K562 (cell line): Measurements from ENCODE around the gene NCOA1. TPM values are rescaled to one million over a fixed set of nuclear protein-coding genes. Genes with fewer than 3 reads are reported as not detected.

Experiments used
- CREB1 ChIP-seq, 2 experiments: sonication (generic) in 1 of 2; formaldehyde crosslinking in 1 of 2; IDR thresholded peaks; 2 replicates each; pipeline versions ENCODE4 v1.6.1 to v1.8.0; 2012 to 2022; ENCODE audit warnings: inconsistent platforms in 1 of 2, mild to moderate bottlenecking in 1 of 2, missing genetic modification reagents in 1 of 2, moderate library complexity in 1 of 2
- ERF ChIP-seq: fragments of 450-650 bp; formaldehyde crosslinking; IDR thresholded peaks from 2 replicates; pipeline ENCODE4 v1.4.0; 2020; ENCODE audit warnings: mild to moderate bottlenecking, mixed read lengths
- ETV5 ChIP-seq: sonication (generic); formaldehyde crosslinking; IDR thresholded peaks from 2 replicates; pipeline ENCODE4 v1.4.0; 2020; ENCODE audit warnings: low read depth, mild to moderate bottlenecking, missing genetic modification reagents
- FOXA1 ChIP-seq: fragments of 450-650 bp; IDR thresholded peaks from 2 replicates; pipeline ENCODE4 v1.6.1; 2016; ENCODE audit warnings: mild to moderate bottlenecking, borderline replicate concordance
- FOXJ2 ChIP-seq: fragments of 200-800 bp; sonication (Bioruptor generic); IDR thresholded peaks from 2 replicates; pipeline ENCODE4 v1.6.1; 2016; ENCODE audit warnings: missing genetic modification characterization, missing compliant biosample characterization
- GABPB2 ChIP-seq: fragments of 250-450 bp; sonication (Bioruptor Pico); conservative IDR thresholded peaks from 2 replicates; pipeline ENCODE4 v1.5.1; 2021; ENCODE audit warnings: mild to moderate bottlenecking
- HNRNPUL1 ChIP-seq: fragments of 200-400 bp; formaldehyde crosslinking; IDR thresholded peaks from 2 replicates; pipeline ENCODE4 v1.6.1; 2017; ENCODE audit warnings: low read length
- JUNB ChIP-seq: fragments of 450-650 bp; formaldehyde crosslinking; conservative IDR thresholded peaks from 2 replicates; pipeline ENCODE4 v1.4.0; 2020; ENCODE audit warnings: mild to moderate bottlenecking
- PCBP1 ChIP-seq: fragments of 200-400 bp; formaldehyde crosslinking; IDR thresholded peaks from 2 replicates; pipeline ENCODE4 v1.6.1; 2018; ENCODE audit warnings: mild to moderate bottlenecking, low read depth, low read length; ENCODE audit not compliant: poor library complexity, severe bottlenecking
- POLR3G ChIP-seq: IDR thresholded peaks from 2 replicates; pipeline ENCODE4 v1.6.1; 2011; ENCODE audit not compliant: insufficient read length, insufficient replicate concordance; ENCODE audit errors: extremely low read depth
- PTBP1 ChIP-seq: fragments of 200-400 bp; formaldehyde crosslinking; IDR thresholded peaks from 2 replicates; pipeline ENCODE4 v1.6.1; 2017; ENCODE audit warnings: low read depth, low read length
- TBL1XR1 ChIP-seq, 2 experiments: IDR thresholded peaks; 2 replicates each; pipeline ENCODE4 v1.6.1; 2012; ENCODE audit warnings: improper control_type of control experiment in 2 of 2, low read length in 2 of 2, mild to moderate bottlenecking in 1 of 2
- TFAM ChIP-seq: fragments of 250-450 bp; sonication (Bioruptor Pico); conservative IDR thresholded peaks from 2 replicates; pipeline ENCODE4 v1.5.0; 2021; ENCODE audit warnings: mild to moderate bottlenecking, moderate library complexity
- ZFP30 ChIP-seq: fragments of 250-450 bp; sonication (Bioruptor Pico); IDR thresholded peaks from 2 replicates; pipeline ENCODE4 v1.8.0; 2022; ENCODE audit warnings: moderate library complexity, mild to moderate bottlenecking, inconsistent platforms, borderline replicate concordance
- ZNF217 ChIP-seq: sonication (generic); formaldehyde crosslinking; IDR thresholded peaks from 2 replicates; pipeline ENCODE4 v1.8.0; 2022; ENCODE audit warnings: mild to moderate bottlenecking, missing genetic modification reagents
- ZNF436 ChIP-seq: fragments of 250-450, 450-650 bp; sonication (Bioruptor Pico); formaldehyde crosslinking; IDR thresholded peaks from 2 replicates; pipeline ENCODE4 v1.7.0; 2020; ENCODE audit warnings: mild to moderate bottlenecking
- ZNF561 ChIP-seq: fragments of 450-650 bp; formaldehyde crosslinking; conservative IDR thresholded peaks from 2 replicates; pipeline ENCODE4 v1.4.0; 2020; ENCODE audit warnings: mild to moderate bottlenecking, moderate library complexity
- polyA plus RNA-seq, 8 experiments: library from polyadenylated mRNA; depleted of rRNA in 4 of 8; stranded (reverse) in 5 of 8; unstranded in 3 of 8; fragments of >200 nt; fragmentation: Nextera tagmentation in 2 of 8; fragmentation: Illumina TruSeq in 1 of 8; extraction: Ambion mirVana in 2 of 8; extraction: Trizol in 1 of 8; gene quantifications; 2 replicates each; pipeline versions ENCODE4 v1.2.1 to v1.2.3, GENCODE V29; 2011 to 2014; ENCODE audit warnings: inconsistent platforms in 1 of 8, missing spikeins in 1 of 8
- total RNA-seq, 7 experiments: library from RNA; depleted of rRNA in 6 of 7; stranded (reverse); fragments of >200 nt in 6 of 7; fragmentation: Illumina TruSeq in 2 of 7; extraction: Trizol in 2 of 7; gene quantifications; 2 replicates each; pipeline versions ENCODE4 v1.2.1 to v1.2.3, GENCODE V29; 2011 to 2021; ENCODE audit warnings: low replicate concordance in 1 of 7
- TF ChIP-seq, protein P1 (sequence below): sonication (generic); formaldehyde crosslinking; IDR thresholded peaks from 2 replicates; pipeline ENCODE4 v1.8.0; 2022; ENCODE audit warnings: mild to moderate bottlenecking, missing genetic modification reagents
- TF ChIP-seq, protein P2 (sequence below), 2 experiments: fragments of 450-650 bp; IDR thresholded peaks; 2 replicates each; pipeline ENCODE4 v1.6.1; 2016; ENCODE audit warnings: mild to moderate bottlenecking in 2 of 2, borderline replicate concordance in 1 of 2, low read depth in 1 of 2, moderate library complexity in 1 of 2
- TF ChIP-seq, protein P3 (sequence below): sonication (generic); formaldehyde crosslinking; IDR thresholded peaks from 2 replicates; pipeline ENCODE4 v1.8.0; 2022; ENCODE audit warnings: mild to moderate bottlenecking, missing genetic modification reagents

Gene NCOA1
- total and polyA plus RNA-seq, 9 of the 15 experiments (the other 6 are each of a cell fraction or from before 2014, with no cell fraction given) = 4.9 to 25.7 (median 17.0) TPM

DNA sequence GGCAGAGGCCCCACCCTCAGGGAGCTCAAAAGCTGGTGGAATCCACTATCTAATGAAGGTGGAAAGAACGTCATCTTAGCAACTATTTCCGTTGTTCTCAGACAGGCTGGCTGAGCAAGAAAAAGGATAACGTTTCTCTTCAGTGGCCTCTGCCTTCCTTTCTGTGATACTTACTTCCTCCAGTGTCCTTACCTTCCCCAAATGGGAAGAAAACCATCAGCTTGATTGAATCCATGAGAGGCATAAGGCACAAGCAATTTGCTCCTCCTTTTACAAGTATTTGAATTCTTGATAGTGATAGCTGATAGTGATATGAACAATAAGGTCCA lies 8.1 kb upstream of the NCOA1 start (continued):
- TF ChIP-seq, protein P1, sequence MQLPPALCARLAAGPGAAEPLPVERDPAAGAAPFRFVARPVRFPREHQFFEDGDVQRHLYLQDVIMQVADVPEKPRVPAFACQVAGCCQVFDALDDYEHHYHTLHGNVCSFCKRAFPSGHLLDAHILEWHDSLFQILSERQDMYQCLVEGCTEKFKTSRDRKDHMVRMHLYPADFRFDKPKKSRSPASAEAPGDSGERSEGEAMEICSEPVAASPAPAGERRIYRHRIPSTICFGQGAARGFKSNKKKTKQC (CRISPR knock-in tag) = no peak
- TF ChIP-seq FOXJ2 (tag) (0 out of 2 replicates have a peak, but pooled peaks have one; percentile 17), ZNF561 (CRISPR knock-in tag) (no peak), JUNB (CRISPR knock-in tag) (no peak), CREB1 (IDR thresholded peaks at IDR 0.05) (no peak), CREB1 (CRISPR knock-in tag; IDR thresholded peaks at IDR 0.05) (no peak), FOXA1 (no peak), GABPB2 (CRISPR knock-in tag) (no peak), ZNF217 (CRISPR knock-in tag) (no peak), POLR3G (no peak), PCBP1 (no peak), TFAM (no peak), ETV5 (CRISPR knock-in tag) (peak; percentile 48; the same call in 1 of the 2 replicates), HNRNPUL1 (no peak), ERF (no peak), TBL1XR1 (IDR thresholded peaks at IDR 0.05; ENCODE audit: low read length in 2 of 2) (no peak), ZNF436 (CRISPR knock-in tag) (no peak), PTBP1 (no peak), ZFP30 (CRISPR knock-in tag) (no peak)
- TF ChIP-seq, protein P2, sequence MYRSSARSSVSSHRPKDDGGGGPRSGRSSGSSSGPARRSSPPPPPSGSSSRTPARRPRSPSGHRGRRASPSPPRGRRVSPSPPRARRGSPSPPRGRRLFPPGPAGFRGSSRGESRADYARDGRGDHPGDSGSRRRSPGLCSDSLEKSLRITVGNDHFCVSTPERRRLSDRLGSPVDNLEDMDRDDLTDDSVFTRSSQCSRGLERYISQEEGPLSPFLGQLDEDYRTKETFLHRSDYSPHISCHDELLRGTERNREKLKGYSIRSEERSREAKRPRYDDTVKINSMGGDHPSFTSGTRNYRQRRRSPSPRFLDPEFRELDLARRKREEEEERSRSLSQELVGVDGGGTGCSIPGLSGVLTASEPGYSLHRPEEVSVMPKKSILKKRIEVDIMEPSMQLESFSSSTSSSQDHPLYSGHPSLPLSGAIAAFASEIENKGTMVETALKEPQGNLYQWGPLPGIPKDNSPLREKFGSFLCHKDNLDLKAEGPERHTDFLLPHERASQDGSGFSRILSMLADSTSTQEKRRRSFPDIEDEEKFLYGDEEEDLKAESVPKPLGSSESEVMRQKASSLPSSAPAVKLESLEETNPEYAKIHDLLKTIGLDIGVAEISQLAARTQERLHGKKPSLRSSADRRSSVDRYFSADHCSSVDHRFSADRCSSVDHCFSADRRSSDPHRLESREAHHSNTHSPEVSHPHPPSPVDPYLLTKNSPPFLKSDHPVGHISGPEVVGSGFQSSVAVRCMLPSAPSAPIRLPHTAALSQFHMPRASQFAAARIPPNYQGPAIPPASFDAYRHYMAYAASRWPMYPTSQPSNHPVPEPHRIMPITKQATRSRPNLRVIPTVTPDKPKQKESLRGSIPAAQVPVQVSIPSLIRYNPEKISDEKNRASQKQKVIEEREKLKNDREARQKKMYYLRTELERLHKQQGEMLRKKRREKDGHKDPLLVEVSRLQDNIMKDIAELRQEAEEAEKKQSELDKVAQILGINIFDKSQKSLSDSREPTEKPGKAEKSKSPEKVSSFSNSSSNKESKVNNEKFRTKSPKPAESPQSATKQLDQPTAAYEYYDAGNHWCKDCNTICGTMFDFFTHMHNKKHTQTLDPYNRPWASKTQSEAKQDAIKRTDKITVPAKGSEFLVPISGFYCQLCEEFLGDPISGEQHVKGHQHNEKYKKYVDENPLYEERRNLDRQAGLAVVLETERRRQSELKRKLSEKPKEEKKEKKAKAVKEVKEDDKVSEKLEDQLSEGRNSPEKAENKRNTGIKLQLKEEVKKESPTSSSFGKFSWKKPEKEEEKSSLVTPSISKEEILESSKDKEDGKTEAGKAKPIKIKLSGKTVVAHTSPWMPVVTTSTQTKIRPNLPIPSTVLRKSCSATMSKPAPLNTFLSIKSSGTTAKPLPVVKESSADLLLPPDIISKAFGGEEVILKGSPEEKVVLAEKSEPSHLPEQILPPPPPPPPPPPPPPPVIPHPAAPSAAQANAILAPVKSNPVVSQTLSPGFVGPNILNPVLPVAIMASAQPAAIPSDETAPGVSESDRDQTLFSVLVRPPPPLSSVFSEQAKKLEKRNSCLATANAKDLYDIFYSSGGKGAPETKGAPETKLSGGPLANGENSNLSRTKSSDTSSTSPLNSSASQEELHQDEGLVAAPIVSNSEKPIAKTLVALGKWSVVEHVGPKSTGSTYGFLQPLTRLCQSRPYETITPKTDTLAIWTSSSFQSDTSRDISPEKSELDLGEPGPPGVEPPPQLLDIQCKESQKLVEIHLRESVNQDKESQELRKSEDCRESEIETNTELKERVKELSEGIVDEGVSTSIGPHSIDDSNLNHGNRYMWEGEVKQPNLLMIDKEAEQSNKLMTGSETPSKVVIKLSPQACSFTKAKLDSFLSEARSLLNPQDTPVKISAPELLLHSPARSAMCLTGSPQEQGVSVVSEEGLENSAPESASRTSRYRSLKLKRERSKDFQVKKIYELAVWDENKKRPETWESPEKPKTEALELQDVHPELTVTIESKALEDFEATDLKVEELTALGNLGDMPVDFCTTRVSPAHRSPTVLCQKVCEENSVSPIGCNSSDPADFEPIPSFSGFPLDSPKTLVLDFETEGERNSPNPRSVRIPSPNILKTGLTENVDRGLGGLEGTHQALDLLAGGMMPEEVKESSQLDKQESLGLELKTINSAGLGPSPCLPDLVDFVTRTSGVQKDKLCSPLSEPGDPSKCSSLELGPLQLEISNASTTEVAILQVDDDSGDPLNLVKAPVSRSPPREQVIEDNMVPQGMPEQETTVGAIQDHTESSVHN (IDR thresholded peaks at IDR 0.05; ENCODE audit: borderline replicate concordance in 1 of 2, low read depth in 1 of 2) = no peak
- TF ChIP-seq, protein P3, sequence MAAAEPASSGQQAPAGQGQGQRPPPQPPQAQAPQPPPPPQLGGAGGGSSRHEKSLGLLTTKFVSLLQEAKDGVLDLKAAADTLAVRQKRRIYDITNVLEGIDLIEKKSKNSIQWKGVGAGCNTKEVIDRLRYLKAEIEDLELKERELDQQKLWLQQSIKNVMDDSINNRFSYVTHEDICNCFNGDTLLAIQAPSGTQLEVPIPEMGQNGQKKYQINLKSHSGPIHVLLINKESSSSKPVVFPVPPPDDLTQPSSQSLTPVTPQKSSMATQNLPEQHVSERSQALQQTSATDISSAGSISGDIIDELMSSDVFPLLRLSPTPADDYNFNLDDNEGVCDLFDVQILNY (CRISPR knock-in tag) = no peak
